Epithelial cell of esophagus (primary cell): ENCODE data around the gene ROBO1.

Experiments
- DNase-seq: peaks from one replicate; pipeline ENCODE4 v3.0.0; 2010; ENCODE audit warnings: low read depth
- H3K4me3 ChIP-seq: 2 replicates; pipeline ENCODE4 v1.5.1; 2011; ENCODE audit warnings: mild to moderate bottlenecking, low read length, control low read depth
- TF ChIP-seq, protein P1 (sequence below): IDR thresholded peaks from 2 replicates; pipeline ENCODE4 v1.5.1; 2011; ENCODE audit warnings: low read depth, mild to moderate bottlenecking, low read length, control low read depth, inconsistent platforms; ENCODE audit not compliant: insufficient read depth; ENCODE audit errors: missing control alignments

ROBO1 gene

DNA sequence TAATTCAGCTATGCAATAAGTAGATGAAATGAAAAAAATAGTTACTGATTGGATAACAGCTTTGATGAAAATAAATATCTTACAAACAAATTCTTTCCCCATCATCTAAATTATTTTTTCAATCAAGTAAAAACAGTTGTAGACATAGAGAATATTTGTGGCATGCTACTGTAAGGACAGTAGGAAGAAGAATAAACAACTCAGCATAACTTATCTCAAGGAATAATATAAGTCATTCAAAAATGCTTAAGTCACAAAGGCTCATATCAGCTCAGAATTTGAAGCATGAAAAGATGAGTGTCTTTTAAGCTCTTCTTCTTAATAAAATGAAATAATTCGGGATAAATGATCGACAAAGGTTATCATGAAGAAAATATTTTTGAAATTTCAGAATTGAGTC, 1029.0 kb downstream of the ROBO1 start:
- H3K4me3 ChIP-seq, result no peak overlapping the region
- TF ChIP-seq, protein P1, sequence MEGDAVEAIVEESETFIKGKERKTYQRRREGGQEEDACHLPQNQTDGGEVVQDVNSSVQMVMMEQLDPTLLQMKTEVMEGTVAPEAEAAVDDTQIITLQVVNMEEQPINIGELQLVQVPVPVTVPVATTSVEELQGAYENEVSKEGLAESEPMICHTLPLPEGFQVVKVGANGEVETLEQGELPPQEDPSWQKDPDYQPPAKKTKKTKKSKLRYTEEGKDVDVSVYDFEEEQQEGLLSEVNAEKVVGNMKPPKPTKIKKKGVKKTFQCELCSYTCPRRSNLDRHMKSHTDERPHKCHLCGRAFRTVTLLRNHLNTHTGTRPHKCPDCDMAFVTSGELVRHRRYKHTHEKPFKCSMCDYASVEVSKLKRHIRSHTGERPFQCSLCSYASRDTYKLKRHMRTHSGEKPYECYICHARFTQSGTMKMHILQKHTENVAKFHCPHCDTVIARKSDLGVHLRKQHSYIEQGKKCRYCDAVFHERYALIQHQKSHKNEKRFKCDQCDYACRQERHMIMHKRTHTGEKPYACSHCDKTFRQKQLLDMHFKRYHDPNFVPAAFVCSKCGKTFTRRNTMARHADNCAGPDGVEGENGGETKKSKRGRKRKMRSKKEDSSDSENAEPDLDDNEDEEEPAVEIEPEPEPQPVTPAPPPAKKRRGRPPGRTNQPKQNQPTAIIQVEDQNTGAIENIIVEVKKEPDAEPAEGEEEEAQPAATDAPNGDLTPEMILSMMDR, result no peak

DNA sequence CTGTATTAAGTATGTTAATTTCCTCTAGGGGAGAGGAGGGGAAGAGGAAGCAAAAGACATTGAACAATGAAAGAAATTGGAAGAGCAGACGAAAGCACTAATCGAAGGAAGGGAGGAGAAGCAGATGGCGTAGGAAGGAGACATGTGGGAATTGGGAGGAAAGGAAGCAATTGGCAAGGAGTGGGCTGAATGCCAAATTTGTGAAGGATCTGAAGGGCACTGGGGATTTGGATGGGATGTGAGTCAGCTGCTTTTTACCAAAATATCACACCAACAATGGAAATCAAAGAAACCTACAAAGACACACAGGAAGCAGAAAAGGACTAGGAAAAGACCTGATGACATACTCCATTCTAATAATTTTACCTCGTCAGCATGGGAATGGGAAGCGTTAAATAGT, 1029.8 kb downstream of the ROBO1 start:
- DNase-seq, result peak; percentile 64
- TF ChIP-seq, protein P1, result no peak
- no peak overlapping the region for H3K4me3 ChIP-seq

More for the DNA sequence above, 1029.0 kb downstream of the ROBO1 start:
- DNase-seq, result no peak

DNA sequence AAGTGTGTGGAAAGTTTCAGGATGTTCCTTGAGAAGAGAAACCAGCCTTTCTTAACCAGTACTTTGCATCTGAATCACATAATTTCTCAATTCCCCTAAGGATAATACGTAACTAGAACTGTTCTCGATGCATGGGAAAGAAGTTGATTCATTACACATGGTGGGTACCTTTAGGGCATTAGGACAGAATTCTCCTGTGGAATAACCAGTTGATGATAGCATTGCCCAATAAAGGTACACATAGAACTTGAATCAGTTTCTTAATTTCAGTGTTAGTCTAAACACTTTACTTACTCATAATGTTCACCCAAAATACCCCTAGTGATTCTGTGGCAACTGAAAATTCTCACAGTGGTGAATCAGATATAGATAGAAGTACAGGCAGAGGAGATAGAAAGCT, 1030.9 kb downstream of the ROBO1 start:
- TF ChIP-seq, protein P1, result no peak
- DNase-seq, result peak; percentile 98
- no peak overlapping the region for H3K4me3 ChIP-seq

DNA sequence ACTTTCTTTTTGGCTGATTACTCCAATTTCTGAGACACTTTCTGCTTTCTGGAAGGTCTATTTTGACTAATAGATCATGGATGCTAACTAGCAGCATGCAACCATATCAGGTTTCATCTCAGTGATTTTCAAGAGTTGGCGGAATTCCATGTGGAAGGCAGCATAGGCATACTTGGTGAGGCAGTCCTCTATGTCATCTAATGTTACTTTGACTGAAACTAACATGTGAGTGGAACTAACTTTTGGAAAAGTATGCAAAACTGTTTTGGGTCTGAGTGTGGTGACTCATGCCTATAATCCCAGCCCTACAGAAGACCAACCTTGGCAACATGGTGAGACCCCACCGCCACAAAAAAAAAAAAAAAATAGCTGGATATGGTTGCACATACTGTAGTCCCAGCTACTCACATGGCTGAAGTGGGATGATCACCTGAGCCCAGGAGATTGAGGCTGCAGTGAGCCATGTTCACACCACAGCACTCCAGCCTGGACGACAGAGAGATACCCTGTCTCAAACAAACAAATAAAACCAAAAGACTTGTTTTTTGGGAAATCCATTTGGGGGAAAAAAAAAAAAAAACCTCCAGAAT, 1033.7 kb downstream of the ROBO1 start:
- no peak overlapping the region for H3K4me3 ChIP-seq
- TF ChIP-seq, protein P1, result no peak
- DNase-seq, result peak; percentile 55

DNA sequence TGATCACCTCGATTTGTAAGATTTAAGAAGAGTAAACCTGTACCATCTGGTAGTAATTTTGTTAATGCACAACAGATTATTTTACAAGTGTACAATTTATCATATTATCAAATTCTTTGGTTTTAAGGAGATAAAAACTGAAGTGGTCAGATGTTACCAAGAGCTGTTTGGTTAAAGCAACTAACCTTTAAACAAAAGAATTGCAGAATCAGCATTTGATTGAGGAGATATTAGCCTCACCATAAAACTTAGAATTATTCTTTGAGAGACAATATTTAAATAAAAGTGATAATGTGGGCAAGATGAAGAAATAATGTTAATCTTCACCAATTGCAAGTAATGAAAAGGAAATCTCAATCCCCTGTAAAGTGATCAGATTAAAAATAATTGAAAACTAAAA, 1034.9 kb downstream of the ROBO1 start:
- no peak for DNase-seq
- no peak overlapping the region for H3K4me3 ChIP-seq
- TF ChIP-seq, protein P1, result no peak

DNA sequence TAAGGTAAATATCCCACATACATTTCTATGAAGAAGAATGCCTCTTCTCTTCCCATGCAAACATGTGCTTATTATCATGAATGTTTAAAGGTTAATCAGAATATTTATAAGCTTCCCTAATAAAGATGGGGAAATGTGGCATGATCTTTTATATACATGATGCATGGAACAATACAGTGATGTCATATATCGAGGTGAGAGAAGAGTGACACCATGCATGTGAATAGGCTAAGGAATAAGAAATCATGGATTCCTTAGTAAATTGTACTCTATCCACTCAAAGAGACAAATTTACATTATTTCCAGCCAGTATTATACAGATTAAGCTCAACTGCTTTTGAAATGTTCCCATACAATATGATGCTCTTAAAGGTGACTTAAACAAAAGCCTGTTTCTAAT, 1035.3 kb downstream of the ROBO1 start:
- no peak for DNase-seq
- H3K4me3 ChIP-seq, result no peak overlapping the region
- TF ChIP-seq, protein P1, result no peak

DNA sequence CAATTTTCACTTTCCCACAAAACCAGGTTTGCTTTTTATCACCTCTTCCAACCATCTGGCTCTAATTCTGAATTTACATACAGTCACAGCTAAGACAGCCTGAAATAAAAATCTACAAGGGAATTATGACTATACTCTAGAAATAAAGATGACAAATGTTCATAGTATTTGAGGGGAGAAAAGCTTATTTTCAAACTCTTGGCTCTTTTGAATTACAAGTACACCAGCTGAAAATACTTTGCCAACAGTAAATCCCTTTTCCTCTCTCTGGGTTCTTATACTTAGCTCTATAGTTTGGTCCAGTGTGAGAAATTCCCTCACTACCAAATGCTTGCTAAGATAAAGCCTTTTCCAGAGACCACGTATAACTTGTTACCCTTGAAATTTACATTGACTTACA, 1037.9 kb downstream of the ROBO1 start:
- no peak for DNase-seq
- TF ChIP-seq, protein P1, result no peak
- H3K4me3 ChIP-seq, result no peak overlapping the region
